OCI-LY7 (cell line): ENCODE data around the gene MRPS22. TPM values are rescaled to one million over a fixed set of nuclear protein-coding genes. Genes with fewer than 3 reads are reported as not detected.
"Not testable (repeated sequence)": the region's sequence is repeated elsewhere in the genome, so short reads cannot be mapped to it uniquely, and the experiment has no call there.

Source experiments
- BruUV-seq: library from RNA; stranded (reverse); fragments of 400-500 nt; replicated peaks from 2 replicates; lab custom pipeline; 2021; lab: Mats Ljungman, UMichigan
- CTCF ChIA-PET: fragments of 300-600 bp; sonication (Branson Sonifier 250); formaldehyde crosslinking; loops from one replicate; lab custom pipeline; 2022; ENCODE audit warnings: antibody characterized with exemption; ENCODE audit not compliant: unreplicated experiment; lab: Charles Lee
- POLR2A ChIA-PET: fragments of 300-600 bp; sonication (Branson Sonifier 250); formaldehyde crosslinking; loops from one replicate; lab custom pipeline; 2022; ENCODE audit warnings: antibody characterized with exemption; lab: Charles Lee
- DNase-seq: peaks from one replicate; pipeline ENCODE4 v3.0.0-alpha.2; 2015; ENCODE audit warnings: low spot score
- H2AFZ ChIP-seq: fragments of 200-600 bp; sonication (generic), shearing (Covaris generic); 2 replicates; pipeline ENCODE4 v1.6.1; 2014; ENCODE audit warnings: mild to moderate bottlenecking, antibody characterized with exemption, low read length, moderate library complexity
- H3K27ac ChIP-seq: fragments of 200-600 bp; sonication (generic); 2 replicates; pipeline ENCODE4 v1.5.1; 2014; ENCODE audit warnings: mixed run types, low read depth, mild to moderate bottlenecking, moderate library complexity, low read length, inconsistent platforms; ENCODE audit not compliant: poor library complexity, severe bottlenecking
- H3K36me3 ChIP-seq: fragments of 200-600 bp; sonication (generic); 2 replicates; pipeline ENCODE4 v1.6.1; 2014; ENCODE audit warnings: mild to moderate bottlenecking, antibody characterized with exemption, low read length, moderate library complexity, mixed read lengths; ENCODE audit not compliant: insufficient read depth
- H3K4me1 ChIP-seq: fragments of 200-600 bp; sonication (generic); 2 replicates; pipeline ENCODE4 v1.5.1; 2014; ENCODE audit warnings: mild to moderate bottlenecking, low read length; ENCODE audit not compliant: insufficient read depth, poor library complexity, severe bottlenecking
- H3K4me2 ChIP-seq: fragments of 200-600 bp; sonication (generic); 2 replicates; pipeline ENCODE4 v1.6.1; 2014; ENCODE audit warnings: mild to moderate bottlenecking, low read length
- H3K4me3 ChIP-seq: fragments of 200-600 bp; sonication (generic); 2 replicates; pipeline ENCODE4 v1.5.1; 2014; ENCODE audit warnings: mild to moderate bottlenecking, low read depth, low read length; ENCODE audit not compliant: poor library complexity, severe bottlenecking
- H3K79me2 ChIP-seq: fragments of 200-600 bp; sonication (generic); 2 replicates; pipeline ENCODE4 v1.6.1; 2016; ENCODE audit warnings: low read depth, mild to moderate bottlenecking, low read length, moderate library complexity, mixed read lengths; ENCODE audit not compliant: insufficient read depth
- H3K9me2 ChIP-seq: fragments of 200-600 bp; sonication (generic); 2 replicates; pipeline ENCODE4 v1.6.1; 2016; ENCODE audit warnings: mild to moderate bottlenecking, low read length, mixed read lengths; ENCODE audit not compliant: insufficient read depth
- H3K9me3 ChIP-seq: fragments of 200-600 bp; sonication (generic); 2 replicates; pipeline ENCODE4 v1.6.1; 2014; ENCODE audit warnings: mild to moderate bottlenecking, mixed run types, low read length, mixed read lengths
- H4K20me1 ChIP-seq: fragments of 200-600 bp; sonication (generic); 2 replicates; pipeline ENCODE4 v1.6.1; 2014; ENCODE audit warnings: mild to moderate bottlenecking, antibody characterized with exemption, low read length, moderate library complexity, mixed read lengths; ENCODE audit not compliant: insufficient read depth
- CTCF ChIP-seq: fragments of 200-600 bp; sonication (generic); conservative IDR thresholded peaks from 2 replicates; pipeline ENCODE4 v1.5.1; 2014; ENCODE audit warnings: mild to moderate bottlenecking, antibody characterized with exemption, low read length, moderate library complexity, mixed read lengths
- EZH2phosphoT487 ChIP-seq: fragments of 200-600 bp; sonication (generic); IDR thresholded peaks from 2 replicates; pipeline ENCODE4 v1.6.1; 2018; ENCODE audit warnings: low read depth, borderline replicate concordance, mild to moderate bottlenecking, mixed run types, antibody characterized with exemption, low read length, moderate library complexity, mixed read lengths
- intact Hi-C: fragments of 100-400 bp; cut with micrococcal nuclease; formaldehyde crosslinking; loops from one replicate; pipeline ENCODE4 v1.10.0; 2022; ENCODE audit not compliant: unreplicated experiment
- total RNA-seq, 2 experiments: library from RNA; depleted of rRNA in 1 of 2; stranded (reverse); fragments of >200 nt in 1 of 2; shearing (Covaris generic) in 1 of 2; gene quantifications; 2 replicates each; pipeline ENCODE4 v1.2.3, GENCODE V29; 2014 to 2022

Gene MRPS22
- total RNA-seq, 2 experiments from 2014 or later: 54.9 to 61.4 TPM

GRCh38 chr3:139378587-139379241, 34.9 kb downstream of the MRPS22 start:
- no peak for DNase-seq
- intact Hi-C loops: no loop called here
- POLR2A ChIA-PET: interaction anchor here (0.7 to 0.9 kb wide), 3 partner anchors 11 to 520 kb away, joined by 3 to 4 read pairs (median 3); partner anchors contain the start of gene COPB2
- TF ChIP-seq CTCF (no peak), EZH2phosphoT487 (no peak)
- Histone ChIP-seq H3K4me2 (no peak overlapping the region), H3K4me1 (no peaks in the 10 kb centered on the region), H3K4me3 (no peak overlapping the region), H3K27ac (no peak overlapping the region), H2AFZ (no peak overlapping the region), H3K9me2 (no peaks in the 10 kb centered on the region), H3K9me3 (no peaks in the 10 kb centered on the region), H4K20me1 (no peaks in the 10 kb centered on the region), H3K36me3 (peaks cover 91% of the 10 kb centered on the region), H3K79me2 (peaks cover under 1% of the 10 kb centered on the region; the same call in 1 of the 2 replicates)
- no TSS peak for BruUV-seq
- CTCF ChIA-PET: no interaction called here

GRCh38 chr3:139380575-139380974, 36.8 kb downstream of the MRPS22 start:
- H3K4me1 ChIP-seq: no peaks in the 10 kb centered on the region
- H3K36me3 ChIP-seq: peaks cover 73% of the 10 kb centered on the region
- ChIA-PET POLR2A (interaction anchor here (1.0 kb wide), 1 partner anchor 10 kb away, joined by 3 read pairs; no protein-coding TSS in a partner anchor), CTCF (no interaction called here)
- no peak overlapping the region for H3K4me3 ChIP-seq
- no TSS peak for BruUV-seq
- H3K4me2 ChIP-seq: no peak overlapping the region
- peaks cover 16% of the 10 kb centered on the region; the same call in 1 of the 2 replicates for H3K79me2 ChIP-seq
- H3K9me3 ChIP-seq: no peaks in the 10 kb centered on the region
- no peaks in the 10 kb centered on the region for H4K20me1 ChIP-seq
- TF ChIP-seq EZH2phosphoT487: no peak
- no peak for TF ChIP-seq CTCF
- H2AFZ ChIP-seq: no peak overlapping the region
- H3K27ac ChIP-seq: no peak overlapping the region
- intact Hi-C loops: no loop called here
- DNase-seq: no peak
- no peaks in the 10 kb centered on the region for H3K9me2 ChIP-seq

DNA sequence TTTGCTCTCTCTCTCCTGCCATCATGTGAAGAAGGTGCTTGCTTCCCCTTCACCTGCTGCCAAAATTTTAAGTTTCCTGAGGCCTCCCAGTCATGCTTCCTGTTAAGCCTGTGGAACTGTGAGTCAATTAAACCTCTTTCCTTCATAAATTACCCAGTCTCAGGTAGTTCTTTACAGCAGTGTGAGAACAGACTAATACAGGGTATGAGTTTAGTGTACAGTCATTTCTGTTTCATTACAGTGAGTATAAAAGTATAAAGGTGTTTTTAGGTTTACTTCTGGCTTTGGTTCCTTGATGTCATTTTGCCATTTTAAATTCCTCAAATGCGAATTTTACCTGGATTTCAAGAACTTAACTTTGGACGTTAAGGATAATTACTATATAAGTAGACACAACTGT, 38.5 kb downstream of the MRPS22 start:
- Histone ChIP-seq H3K79me2 (peaks cover 32% of the 10 kb centered on the region; the same call in 1 of the 2 replicates), H3K36me3 (peaks cover 59% of the 10 kb centered on the region)
- CTCF ChIA-PET, DNase-seq, H3K27ac ChIP-seq, H3K9me2 ChIP-seq, H3K9me3 ChIP-seq, H3K4me2 ChIP-seq, BruUV-seq, intact Hi-C loops, H3K4me1 ChIP-seq, H3K4me3 ChIP-seq, H4K20me1 ChIP-seq, H2AFZ ChIP-seq: not testable (repeated sequence)
- POLR2A ChIA-PET: interaction anchor here (0.5 to 1.1 kb wide), 2 partner anchors 40 to 526 kb away, joined by 3 to 5 read pairs; no protein-coding TSS in a partner anchor
